Prostate gland (tissue), 2 donors: Measurements from ENCODE around the gene FAM120B.
A peak's percentile ranks its signal among the peaks of the same experiment; 100 is the strongest.

Experiments used
- POLR2A ChIP-seq: fragments of 450-650 bp; IDR thresholded peaks from one replicate; pipeline ENCODE4 v1.6.1; 2016; ENCODE audit warnings: antibody characterized with exemption, mild to moderate bottlenecking
- POLR2AphosphoS5 ChIP-seq: sonication (generic); formaldehyde crosslinking; IDR thresholded peaks from one replicate; pipeline ENCODE4 v1.6.1; 2017; ENCODE audit warnings: antibody characterized with exemption
- TF ChIP-seq, protein P1 (sequence below), 4 experiments: fragments of 200-600 bp in 2 of 4; fragments of 450-650 bp in 2 of 4; sonication (generic) in 2 of 4; IDR thresholded peaks; 1 replicate in 3 of 4; 2 replicates in 1 of 4; pipeline ENCODE4 v1.5.1; 2016 to 2019; ENCODE audit warnings: antibody characterized with exemption in 4 of 4, mild to moderate bottlenecking in 2 of 4, moderate library complexity in 2 of 4

DNA sequence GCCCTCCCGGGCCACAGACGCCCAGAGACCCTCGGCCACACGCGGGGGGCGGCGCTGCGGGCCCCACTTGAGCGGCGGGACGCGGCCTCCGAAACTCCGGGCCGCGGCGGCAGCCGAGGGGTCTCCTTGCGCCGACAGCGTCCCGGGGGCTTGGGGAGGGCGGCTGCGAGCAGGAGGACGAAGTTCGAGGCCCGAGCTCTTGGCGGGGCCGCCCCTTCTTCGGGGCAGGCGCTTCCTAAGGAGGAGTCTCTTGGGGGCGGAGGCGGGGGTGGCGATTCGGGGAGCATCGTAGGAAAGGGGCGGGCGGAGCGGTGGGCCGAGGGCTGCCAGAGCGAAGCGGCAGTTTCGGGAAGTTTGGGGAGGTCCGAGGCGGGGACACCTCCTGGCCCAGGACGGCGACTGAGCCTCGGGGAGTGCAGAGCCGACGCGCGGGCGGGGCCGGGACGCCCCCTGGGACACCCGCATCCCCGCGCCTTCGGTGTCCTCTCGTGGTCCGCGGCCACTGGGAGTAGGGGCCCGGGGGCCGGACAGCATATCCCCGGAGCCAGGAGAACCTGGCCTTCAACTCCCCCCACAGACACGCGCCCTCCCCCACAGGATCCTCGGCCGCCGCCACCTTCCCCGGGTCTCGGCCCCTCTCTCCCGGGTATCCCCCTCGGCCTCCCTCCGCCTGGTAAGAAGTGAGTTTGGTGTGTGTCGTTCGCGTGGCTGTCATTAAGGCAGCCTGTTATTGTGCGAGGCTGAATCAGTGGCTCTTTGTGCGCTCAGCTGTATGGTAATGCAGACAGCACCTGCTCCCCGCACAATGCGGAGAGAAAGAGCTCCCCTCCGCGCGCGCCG lies 15.1 kb upstream of the FAM120B start:
- TF ChIP-seq, protein P1, sequence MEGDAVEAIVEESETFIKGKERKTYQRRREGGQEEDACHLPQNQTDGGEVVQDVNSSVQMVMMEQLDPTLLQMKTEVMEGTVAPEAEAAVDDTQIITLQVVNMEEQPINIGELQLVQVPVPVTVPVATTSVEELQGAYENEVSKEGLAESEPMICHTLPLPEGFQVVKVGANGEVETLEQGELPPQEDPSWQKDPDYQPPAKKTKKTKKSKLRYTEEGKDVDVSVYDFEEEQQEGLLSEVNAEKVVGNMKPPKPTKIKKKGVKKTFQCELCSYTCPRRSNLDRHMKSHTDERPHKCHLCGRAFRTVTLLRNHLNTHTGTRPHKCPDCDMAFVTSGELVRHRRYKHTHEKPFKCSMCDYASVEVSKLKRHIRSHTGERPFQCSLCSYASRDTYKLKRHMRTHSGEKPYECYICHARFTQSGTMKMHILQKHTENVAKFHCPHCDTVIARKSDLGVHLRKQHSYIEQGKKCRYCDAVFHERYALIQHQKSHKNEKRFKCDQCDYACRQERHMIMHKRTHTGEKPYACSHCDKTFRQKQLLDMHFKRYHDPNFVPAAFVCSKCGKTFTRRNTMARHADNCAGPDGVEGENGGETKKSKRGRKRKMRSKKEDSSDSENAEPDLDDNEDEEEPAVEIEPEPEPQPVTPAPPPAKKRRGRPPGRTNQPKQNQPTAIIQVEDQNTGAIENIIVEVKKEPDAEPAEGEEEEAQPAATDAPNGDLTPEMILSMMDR (IDR thresholded peaks at IDR 0.05): peak in 1 of 4 experiments; percentile 8
- TF ChIP-seq POLR2A (peak; percentile 57), POLR2AphosphoS5 (peak; percentile 25)
